GM12801 (cell line): ENCODE data around the gene SPOCK1.

Experiments used
- TF ChIP-seq, protein P1 (sequence below): IDR thresholded peaks from one replicate; pipeline ENCODE4 v1.5.1; 2011; ENCODE audit warnings: control low read depth; ENCODE audit not compliant: insufficient read length; ENCODE audit errors: extremely low read depth

SPOCK1 gene

DNA sequence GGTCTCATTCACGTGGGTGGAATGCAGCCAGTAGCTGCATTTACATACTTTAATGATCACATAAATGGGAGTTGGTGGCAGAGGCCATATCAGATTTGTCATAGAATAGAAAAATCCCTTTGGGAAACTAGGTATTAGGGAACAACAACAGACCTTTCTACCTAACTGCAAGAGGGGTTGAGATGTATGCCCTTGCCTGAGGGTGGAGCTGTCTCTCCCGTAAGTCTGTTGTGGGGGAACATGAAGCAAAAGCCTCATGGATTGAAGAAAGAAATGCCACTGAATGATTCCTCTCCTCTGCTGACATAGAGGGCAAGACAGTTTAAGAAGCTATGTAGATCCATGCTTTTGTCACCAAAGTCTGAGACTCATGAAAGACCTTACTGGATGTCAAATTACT lies 461.3 kb downstream of the SPOCK1 start:
- TF ChIP-seq, protein P1, sequence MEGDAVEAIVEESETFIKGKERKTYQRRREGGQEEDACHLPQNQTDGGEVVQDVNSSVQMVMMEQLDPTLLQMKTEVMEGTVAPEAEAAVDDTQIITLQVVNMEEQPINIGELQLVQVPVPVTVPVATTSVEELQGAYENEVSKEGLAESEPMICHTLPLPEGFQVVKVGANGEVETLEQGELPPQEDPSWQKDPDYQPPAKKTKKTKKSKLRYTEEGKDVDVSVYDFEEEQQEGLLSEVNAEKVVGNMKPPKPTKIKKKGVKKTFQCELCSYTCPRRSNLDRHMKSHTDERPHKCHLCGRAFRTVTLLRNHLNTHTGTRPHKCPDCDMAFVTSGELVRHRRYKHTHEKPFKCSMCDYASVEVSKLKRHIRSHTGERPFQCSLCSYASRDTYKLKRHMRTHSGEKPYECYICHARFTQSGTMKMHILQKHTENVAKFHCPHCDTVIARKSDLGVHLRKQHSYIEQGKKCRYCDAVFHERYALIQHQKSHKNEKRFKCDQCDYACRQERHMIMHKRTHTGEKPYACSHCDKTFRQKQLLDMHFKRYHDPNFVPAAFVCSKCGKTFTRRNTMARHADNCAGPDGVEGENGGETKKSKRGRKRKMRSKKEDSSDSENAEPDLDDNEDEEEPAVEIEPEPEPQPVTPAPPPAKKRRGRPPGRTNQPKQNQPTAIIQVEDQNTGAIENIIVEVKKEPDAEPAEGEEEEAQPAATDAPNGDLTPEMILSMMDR = no peak

DNA sequence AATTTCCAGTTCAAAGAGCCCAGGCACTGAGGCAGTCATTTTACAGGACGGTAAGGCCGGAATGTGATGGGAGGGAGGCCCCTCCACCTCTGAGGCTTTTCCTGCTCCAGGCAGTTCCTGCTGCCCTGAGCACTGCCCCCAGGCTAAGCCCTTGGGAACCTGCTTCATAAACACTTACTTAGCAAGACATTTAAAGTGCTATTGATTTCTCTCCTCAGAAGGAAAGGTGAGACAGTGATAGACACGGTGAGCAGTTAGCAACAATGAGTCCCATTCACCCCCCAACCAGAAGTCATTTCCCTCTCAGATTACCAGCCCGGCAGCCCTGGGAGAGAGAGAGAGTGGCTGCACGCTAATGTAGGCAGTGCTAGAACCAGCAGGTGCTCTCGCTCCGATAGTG lies 462.5 kb downstream of the SPOCK1 start:
- TF ChIP-seq, protein P1 = no peak

DNA sequence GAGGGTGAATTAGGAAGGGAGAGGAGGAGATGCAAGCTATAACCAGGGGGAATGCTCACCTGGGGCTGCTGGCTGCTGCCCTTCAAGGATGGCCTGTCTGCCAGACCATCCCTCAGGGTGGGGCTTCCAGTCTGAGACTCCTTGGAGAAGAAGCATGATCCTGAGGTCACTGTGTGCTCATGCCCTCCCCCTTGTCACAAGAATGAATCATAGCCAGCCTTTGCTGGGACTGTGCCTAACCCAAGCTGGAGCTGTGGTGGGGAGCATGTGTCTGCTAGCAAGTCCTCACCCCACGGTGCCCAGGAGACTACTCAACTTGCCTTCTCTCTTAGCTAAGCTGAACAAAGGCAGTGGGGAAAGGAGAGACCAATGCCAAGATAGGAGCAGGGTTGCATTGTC lies 463.6 kb downstream of the SPOCK1 start:
- TF ChIP-seq, protein P1 = no peak

DNA sequence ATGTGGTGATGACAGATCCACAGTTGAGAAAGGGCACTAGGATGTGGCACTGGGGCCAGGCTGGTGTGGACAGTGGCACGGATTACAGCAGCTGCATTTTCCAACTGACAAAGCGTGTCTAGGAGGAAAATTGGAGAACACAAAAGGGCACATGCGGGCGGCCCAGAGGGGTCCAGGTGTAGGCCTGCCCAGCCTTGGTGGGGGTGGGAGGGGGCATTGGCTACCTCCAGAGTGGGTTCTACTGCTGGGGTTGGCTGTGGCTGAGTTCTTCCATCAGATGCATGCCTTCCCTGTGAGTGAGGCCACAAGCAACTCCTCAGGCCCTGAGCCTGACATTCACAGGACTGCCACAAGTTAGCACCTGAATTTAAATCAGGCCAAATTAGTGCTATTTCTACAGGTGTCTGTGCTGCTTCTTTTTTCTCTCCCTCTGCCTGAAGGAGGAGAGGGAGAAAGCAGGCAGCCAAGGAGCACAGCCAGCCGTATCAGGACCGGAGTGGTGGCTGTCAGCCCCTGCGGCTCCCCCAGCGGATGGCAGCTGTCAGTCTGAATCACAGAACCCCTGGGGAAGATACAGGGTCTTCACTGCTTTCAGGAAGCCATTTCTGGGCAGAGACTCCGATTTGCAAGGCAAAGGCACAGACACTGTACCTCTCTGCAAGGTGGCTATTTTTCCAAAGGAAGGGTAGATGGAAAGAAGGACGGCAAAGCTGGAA lies 464.2 kb downstream of the SPOCK1 start:
- TF ChIP-seq, protein P1 = no peak

DNA sequence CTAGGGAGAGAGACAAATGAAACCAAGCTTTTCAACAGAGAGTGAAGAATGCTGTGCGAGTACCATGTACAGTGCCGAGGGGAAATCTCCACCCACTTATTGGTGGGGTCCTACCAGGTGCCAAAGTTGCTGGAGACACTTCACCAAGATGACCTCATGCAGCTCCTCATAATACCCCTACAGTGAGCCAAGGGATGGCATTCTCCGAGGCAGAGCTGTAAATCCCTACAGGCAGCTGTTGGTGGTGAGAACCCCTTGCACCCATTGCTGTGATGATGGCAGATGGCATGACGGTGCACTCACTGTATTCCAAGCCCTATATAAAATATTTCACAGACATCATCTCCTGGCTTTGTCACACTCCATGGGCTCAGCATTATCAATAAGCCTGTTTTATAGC lies 464.9 kb downstream of the SPOCK1 start:
- TF ChIP-seq, protein P1 = no peak

DNA sequence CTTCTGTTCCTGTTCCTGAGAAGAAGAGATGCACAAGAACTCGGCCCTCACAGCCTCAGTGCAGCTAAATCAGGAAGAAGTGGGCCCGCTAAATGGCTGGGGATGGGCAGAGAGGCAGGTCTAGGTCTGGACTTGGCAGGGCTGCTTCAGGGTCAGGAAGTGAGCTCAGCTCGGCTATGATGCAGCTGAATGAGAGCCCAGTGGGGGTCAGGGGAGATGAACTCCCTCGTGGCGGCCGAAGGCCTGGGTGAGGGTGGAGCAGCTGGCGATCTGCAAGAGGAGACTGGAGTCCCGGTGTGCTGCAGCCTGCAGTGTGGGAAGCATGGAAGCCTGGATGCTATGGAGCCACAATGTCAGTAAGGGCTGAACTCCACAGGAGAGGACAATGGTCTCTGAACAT lies 466.2 kb downstream of the SPOCK1 start:
- TF ChIP-seq, protein P1 = no peak

DNA sequence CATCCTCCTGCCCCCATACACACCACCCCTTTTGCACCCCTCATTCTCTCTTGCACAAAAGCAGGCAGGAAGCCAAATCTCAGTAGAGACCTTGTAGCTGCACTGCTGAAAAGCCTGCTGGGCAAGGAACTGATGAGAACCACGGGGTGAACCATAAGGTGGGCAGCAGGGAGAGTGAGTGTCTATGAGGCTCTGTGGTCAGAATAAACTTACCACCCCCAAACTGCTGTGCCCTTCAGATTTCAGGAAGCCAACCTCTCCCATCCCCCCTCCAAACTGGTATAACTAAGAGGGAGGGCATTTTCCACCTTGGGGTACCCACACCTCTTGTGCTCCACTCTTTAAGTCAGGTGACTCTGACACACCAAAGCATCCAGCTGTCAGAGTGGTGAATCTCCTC lies 471.4 kb downstream of the SPOCK1 start:
- TF ChIP-seq, protein P1 = no peak

DNA sequence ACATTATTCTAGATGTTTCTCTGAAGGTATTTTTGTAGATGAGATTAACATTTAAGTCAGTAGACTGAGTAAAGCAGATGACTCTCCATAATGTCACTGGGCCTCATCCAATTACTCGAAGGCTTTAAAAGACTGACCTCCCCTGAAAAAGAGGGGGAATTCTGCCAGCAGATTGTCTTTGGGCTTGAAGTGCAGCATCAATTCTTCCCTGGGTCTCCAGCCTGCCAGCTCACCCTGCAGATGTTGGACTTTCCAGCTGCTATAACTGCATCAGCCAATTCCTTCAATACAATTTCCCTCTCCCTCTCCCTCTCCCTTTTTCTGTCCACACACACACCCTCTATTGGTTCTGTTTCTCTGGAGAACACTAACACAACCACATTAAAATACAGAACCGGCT lies 472.8 kb downstream of the SPOCK1 start:
- TF ChIP-seq, protein P1 = no peak
